ENCODE measurements around the gene EYS. TPM values are rescaled to one million over a fixed set of nuclear protein-coding genes. Genes with fewer than 3 reads are reported as not detected.

EYS gene
- total and polyA plus RNA-seq, 7 donors, result 0.07 to 0.46 TPM; not detected in 5

- Histone ChIP-seq H3K4me1 (no peaks in the 10 kb centered on the region), H3K9me3 (no peaks in the 10 kb centered on the region), H3K27me3 (no peaks in the 10 kb centered on the region), H3K27ac (no peak overlapping the region), H3K36me3 (no peaks in the 10 kb centered on the region), H3K4me3 (no peak overlapping the region)
- TF ChIP-seq POLR2A (IDR thresholded peaks at IDR 0.05), result no peak
- TF ChIP-seq EP300 (IDR thresholded peaks at IDR 0.05), result no peak
- TF ChIP-seq CTCF (IDR thresholded peaks at IDR 0.05), result no peak
- TF ChIP-seq POLR2AphosphoS5 (IDR thresholded peaks at IDR 0.05), result no peak
- DNase-seq, result no peak
- whole genome bisulfite sequencing, 2 donors, result 71 to 73% methylated on average over 2 of the region's 2 CpGs
- intact Hi-C loops (cut with DNase I), result no loop called here
Observed at GRCh38 chr6:64415926-64416325, 1291.1 kb downstream of the EYS start.

GRCh38 chr6:64411226-64411625 lies 1295.8 kb downstream of the EYS start:
- H3K9me3 ChIP-seq, result peaks cover 0 to 4% (median 0%) of the 10 kb centered on the region in 4 donors
- H3K4me3 ChIP-seq, result no peak overlapping the region
- no peaks in the 10 kb centered on the region for H3K27me3 ChIP-seq
- no peak for DNase-seq
- no peaks in the 10 kb centered on the region for H3K4me1 ChIP-seq
- H3K36me3 ChIP-seq, result no peaks in the 10 kb centered on the region
- H3K27ac ChIP-seq, result no peak overlapping the region
- no peak for TF ChIP-seq CTCF (IDR thresholded peaks at IDR 0.05)
- no peak for TF ChIP-seq POLR2A (IDR thresholded peaks at IDR 0.05)
- TF ChIP-seq POLR2AphosphoS5 (IDR thresholded peaks at IDR 0.05), result no peak
- TF ChIP-seq EP300 (IDR thresholded peaks at IDR 0.05), result no peak
- intact Hi-C loops (cut with DNase I), result no loop called here

- TF ChIP-seq EP300 (IDR thresholded peaks at IDR 0.05) (no peak), POLR2A (IDR thresholded peaks at IDR 0.05) (no peak), POLR2AphosphoS5 (IDR thresholded peaks at IDR 0.05) (no peak)
- no peak for DNase-seq
- Histone ChIP-seq H3K9me3 (peaks cover 0 to 4% (median 0%) of the 10 kb centered on the region in 4 donors), H3K36me3 (no peaks in the 10 kb centered on the region), H3K4me3 (no peak overlapping the region), H3K4me1 (no peaks in the 10 kb centered on the region), H3K27ac (no peak overlapping the region), H3K27me3 (no peaks in the 10 kb centered on the region)
- intact Hi-C loops (cut with DNase I), result no loop called here
- WGBS, 2 donors, result 63 to 81% methylated on average over 1 of the region's 1 CpG
Observed at GRCh38 chr6:64409948-64410347, 1297.1 kb downstream of the EYS start.

- Histone ChIP-seq H3K36me3 (no peaks in the 10 kb centered on the region), H3K27ac (no peak overlapping the region), H3K27me3 (no peaks in the 10 kb centered on the region), H3K4me1 (no peaks in the 10 kb centered on the region), H3K4me3 (no peak overlapping the region), H3K9me3 (peaks cover 0 to 4% (median 0%) of the 10 kb centered on the region in 4 donors)
- TF ChIP-seq CTCF (IDR thresholded peaks at IDR 0.05), result no peak
- no peak for TF ChIP-seq POLR2AphosphoS5 (IDR thresholded peaks at IDR 0.05)
- no peak for TF ChIP-seq EP300 (IDR thresholded peaks at IDR 0.05)
- intact Hi-C loops (cut with DNase I), result no loop called here
- WGBS, 2 donors, result 86 to 90% methylated on average over 5 of the region's 5 CpGs
- no peak for DNase-seq
Observed at GRCh38 chr6:64404396-64404795, 1302.6 kb downstream of the EYS start.

GRCh38 chr6:64383277-64383676 lies 1323.7 kb downstream of the EYS start:
- H3K4me3 ChIP-seq, result no peak overlapping the region
- H3K27ac ChIP-seq, result no peak overlapping the region
- H3K4me1 ChIP-seq, result no peaks in the 10 kb centered on the region
- TF ChIP-seq POLR2A (IDR thresholded peaks at IDR 0.05) (no peak), POLR2AphosphoS5 (IDR thresholded peaks at IDR 0.05) (no peak), CTCF (IDR thresholded peaks at IDR 0.05) (no peak), EP300 (IDR thresholded peaks at IDR 0.05) (no peak)
- DNase-seq, result no peak
- no peaks in the 10 kb centered on the region for H3K36me3 ChIP-seq
- intact Hi-C loops (cut with DNase I), result no loop called here
- WGBS, 2 donors, result 36 to 47% methylated on average over 2 of the region's 2 CpGs
- H3K27me3 ChIP-seq, result no peaks in the 10 kb centered on the region
- H3K9me3 ChIP-seq, result no peaks in the 10 kb centered on the region
